Stimulated activated CD4-positive, alpha-beta T cell treated with anti-CD3 and anti-CD28 coated beads, Interleukin-15, amount 100 ng/mL, for 24 hours (primary cell): ENCODE measurements around the gene RPS3A.
A peak's percentile ranks its signal among the peaks of the same experiment; 100 is the strongest.
"Not testable (repeated sequence)": the region's sequence is repeated elsewhere in the genome, so short reads cannot be mapped to it uniquely, and the experiment has no call there.

Experiments
- DNase-seq: peaks from one replicate; pipeline ENCODE4 v3.0.0-alpha.2; 2020

Gene RPS3A

GRCh38 chr4:151117371-151117962, 18.0 kb downstream of the RPS3A start:
- DNase-seq, result peak; percentile 56

GRCh38 chr4:151129796-151130195, 30.4 kb downstream of the RPS3A start:
- DNase-seq, result no peak

GRCh38 chr4:151133311-151133710, 33.9 kb downstream of the RPS3A start:
- DNase-seq, result no peak

GRCh38 chr4:151136048-151136447, 36.6 kb downstream of the RPS3A start:
- DNase-seq, result not testable (repeated sequence)

- DNase-seq, result no peak
Observed at GRCh38 chr4:151139814-151140213, 40.4 kb downstream of the RPS3A start.

GRCh38 chr4:151142758-151143157, 43.3 kb downstream of the RPS3A start:
- DNase-seq, result no peak

- DNase-seq, result no peak
Observed at GRCh38 chr4:151143162-151143561, 43.7 kb downstream of the RPS3A start.

GRCh38 chr4:151143811-151144210, 44.4 kb downstream of the RPS3A start:
- DNase-seq, result no peak

GRCh38 chr4:151144329-151145072, 45.1 kb downstream of the RPS3A start:
- no peak for DNase-seq

GRCh38 chr4:151147000-151147399, 47.6 kb downstream of the RPS3A start:
- DNase-seq, result no peak

GRCh38 chr4:151148261-151148660, 48.8 kb downstream of the RPS3A start:
- DNase-seq, result no peak

- no peak for DNase-seq
Observed at GRCh38 chr4:151150821-151151580, 51.6 kb downstream of the RPS3A start.

GRCh38 chr4:151152028-151152427, 52.6 kb downstream of the RPS3A start:
- no peak for DNase-seq

GRCh38 chr4:151153585-151153984, 54.2 kb downstream of the RPS3A start:
- DNase-seq, result no peak
